Epithelial cell of prostate (primary cell): ENCODE results near the gene DYRK1A.
"Not testable (repeated sequence)": the region's sequence is repeated elsewhere in the genome, so short reads cannot be mapped to it uniquely, and the experiment has no call there.

Source experiments
- DNase-seq: peaks from one replicate; pipeline ENCODE4 v3.0.0-alpha.2; 2011; ENCODE audit warnings: low read depth, low spot score
- H3K27ac ChIP-seq: fragments of 450-650 bp; 2 replicates; pipeline ENCODE4 v1.5.1; 2017; ENCODE audit warnings: mild to moderate bottlenecking

DYRK1A gene

DNA sequence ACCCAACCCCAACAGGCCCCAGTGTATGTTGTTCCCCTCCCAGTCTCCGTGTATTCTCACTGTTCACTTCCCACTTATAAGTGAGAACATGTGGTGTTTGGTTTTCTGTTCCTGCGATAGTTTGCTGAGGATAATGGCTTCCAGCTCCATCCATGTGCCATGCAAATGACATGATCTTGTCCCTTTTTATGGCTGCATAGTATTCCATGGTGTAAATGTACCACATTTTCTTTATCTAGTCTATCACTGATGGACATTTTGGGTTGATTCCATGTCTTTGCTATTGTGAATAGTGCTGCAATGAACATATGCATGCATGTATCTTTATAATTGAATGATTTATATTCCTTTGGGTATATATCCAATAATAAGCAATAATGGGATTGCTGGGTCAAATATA, 174.6 kb downstream of the DYRK1A start:
- H3K27ac ChIP-seq, DNase-seq: not testable (repeated sequence)

GRCh38 chr21:37542512-37542911, 175.9 kb downstream of the DYRK1A start:
- no peak for DNase-seq
- no peak overlapping the region for H3K27ac ChIP-seq

DNA sequence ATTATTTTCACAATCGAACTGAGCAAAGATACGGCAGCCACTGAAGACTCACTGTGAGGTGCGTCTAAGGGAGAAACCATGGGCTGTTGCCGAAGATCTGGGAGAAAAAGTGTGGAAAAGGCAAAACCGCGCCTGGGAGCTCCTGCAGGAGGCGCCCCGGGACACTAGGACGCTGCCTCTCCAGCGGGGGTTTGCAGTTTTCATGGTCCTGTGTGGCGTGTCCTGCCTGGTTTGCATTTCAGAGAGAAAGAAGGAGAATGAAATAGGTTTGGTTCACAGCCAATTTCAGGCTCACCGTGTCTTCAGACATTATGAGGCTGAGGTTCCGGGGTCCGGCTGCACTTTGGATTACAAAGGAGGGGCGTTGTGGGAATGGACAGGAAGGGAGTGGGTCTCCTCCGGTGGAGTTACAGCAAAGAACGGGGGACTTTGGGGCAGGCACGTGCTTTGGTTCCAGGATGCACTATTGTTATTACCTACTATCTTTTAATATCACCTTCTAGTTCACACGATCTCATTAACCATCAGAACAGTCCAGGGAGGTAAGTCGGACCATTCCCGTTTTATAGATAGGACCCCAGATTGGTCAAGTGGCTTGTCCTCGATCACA, 179.8 kb downstream of the DYRK1A start:
- no peak overlapping the region for H3K27ac ChIP-seq
- no peak for DNase-seq

DNA sequence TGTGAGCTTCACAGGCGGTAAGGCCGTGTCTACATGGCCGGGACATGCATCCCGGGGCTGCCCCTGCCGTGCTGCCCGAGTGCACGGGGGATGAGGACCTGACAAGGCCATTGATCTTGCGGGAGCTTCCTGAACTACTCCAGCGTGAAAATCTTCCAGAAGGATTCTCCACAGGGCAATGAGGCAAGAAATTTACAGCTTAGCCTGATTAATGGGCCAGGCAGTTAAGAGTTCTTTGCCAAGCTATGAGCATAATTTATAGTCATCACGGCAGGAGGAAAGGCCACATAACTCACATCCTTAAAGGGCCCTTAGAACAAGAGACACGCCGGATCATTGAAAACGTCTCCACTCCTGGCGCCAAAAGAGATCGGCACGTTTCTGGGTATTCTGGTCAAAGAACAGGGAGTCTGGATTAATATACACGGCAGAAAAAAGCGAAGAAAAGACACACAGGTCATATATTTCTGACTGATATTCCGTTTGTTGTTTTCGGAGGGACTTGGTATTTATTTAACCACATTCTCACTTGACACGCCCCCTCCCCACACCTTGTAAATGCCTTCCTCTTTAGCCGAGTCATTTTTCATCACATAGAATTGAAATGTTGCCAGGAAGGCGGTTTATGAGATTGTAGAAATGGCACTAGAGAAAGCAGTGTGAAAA, 180.5 kb downstream of the DYRK1A start:
- no peak overlapping the region for H3K27ac ChIP-seq
- DNase-seq = peak; percentile 18

- H3K27ac ChIP-seq = no peak overlapping the region
- no peak for DNase-seq
Observed at GRCh38 chr21:37547615-37548200, 181.1 kb downstream of the DYRK1A start.

- no peak for DNase-seq
- H3K27ac ChIP-seq = no peak overlapping the region
Observed at GRCh38 chr21:37548521-37548981, 182.0 kb downstream of the DYRK1A start.

- not testable (repeated sequence) for DNase-seq, H3K27ac ChIP-seq
Observed at GRCh38 chr21:37549730-37550129, 183.2 kb downstream of the DYRK1A start.

DNA sequence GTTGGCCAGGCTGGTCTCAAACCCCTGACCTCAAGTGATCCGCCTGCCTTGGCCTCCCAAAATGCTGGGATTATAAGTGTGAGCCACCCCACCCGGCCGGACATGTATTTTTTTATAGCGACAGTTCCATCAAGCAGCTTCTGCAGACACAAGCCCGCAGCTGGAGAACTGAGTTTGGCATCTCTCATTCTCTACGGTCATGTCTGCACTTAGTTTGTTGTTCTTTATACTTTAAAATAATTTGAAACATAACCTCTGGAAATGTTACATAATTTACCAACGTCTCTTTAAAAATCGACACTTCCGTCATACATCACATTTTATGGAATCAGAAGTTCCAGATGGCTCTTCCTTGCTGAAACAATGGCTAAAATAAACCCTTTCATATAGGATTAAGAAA, 183.6 kb downstream of the DYRK1A start:
- no peak for DNase-seq
- H3K27ac ChIP-seq = no peak overlapping the region

GRCh38 chr21:37550618-37551330, 184.2 kb downstream of the DYRK1A start:
- H3K27ac ChIP-seq = no peak overlapping the region
- no peak for DNase-seq

DNA sequence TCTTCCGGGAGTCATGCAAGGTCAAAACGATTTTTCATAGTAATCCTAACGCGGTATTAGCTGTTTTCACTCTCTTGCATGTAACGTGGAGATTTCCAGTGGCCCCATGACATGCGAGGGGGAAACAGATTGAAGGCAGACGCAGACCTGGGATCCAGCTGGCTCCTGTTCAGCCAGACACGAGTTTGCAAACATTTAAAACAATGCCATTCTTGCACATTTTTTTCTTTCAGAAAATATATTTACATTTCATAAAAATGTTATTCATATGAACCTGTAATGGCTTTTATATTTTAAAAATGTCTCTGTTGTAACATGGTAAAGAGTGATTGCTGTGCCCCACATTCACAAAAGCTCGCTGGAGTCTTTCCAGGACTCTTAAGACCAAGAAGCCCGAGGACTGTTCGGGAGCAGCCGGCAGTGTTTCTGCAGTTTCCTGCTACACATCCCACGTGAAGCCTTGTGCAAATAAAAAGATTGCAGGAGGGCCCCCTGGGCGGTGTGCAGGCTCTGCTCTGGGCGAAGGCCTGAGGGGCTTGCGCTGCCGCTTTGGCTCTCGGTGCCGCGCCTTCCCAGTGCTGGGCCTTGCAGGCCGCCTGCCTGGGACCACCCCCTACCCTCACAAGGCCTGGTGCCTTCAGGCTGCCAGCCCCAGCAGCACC, 184.9 kb downstream of the DYRK1A start:
- no peak overlapping the region for H3K27ac ChIP-seq
- no peak for DNase-seq

GRCh38 chr21:37551993-37552355, 185.4 kb downstream of the DYRK1A start:
- DNase-seq = no peak
- H3K27ac ChIP-seq = no peak overlapping the region

GRCh38 chr21:37552496-37553029, 186.0 kb downstream of the DYRK1A start:
- DNase-seq = no peak
- no peak overlapping the region for H3K27ac ChIP-seq

GRCh38 chr21:37553078-37553481, 186.5 kb downstream of the DYRK1A start:
- no peak overlapping the region for H3K27ac ChIP-seq
- DNase-seq = no peak

DNA sequence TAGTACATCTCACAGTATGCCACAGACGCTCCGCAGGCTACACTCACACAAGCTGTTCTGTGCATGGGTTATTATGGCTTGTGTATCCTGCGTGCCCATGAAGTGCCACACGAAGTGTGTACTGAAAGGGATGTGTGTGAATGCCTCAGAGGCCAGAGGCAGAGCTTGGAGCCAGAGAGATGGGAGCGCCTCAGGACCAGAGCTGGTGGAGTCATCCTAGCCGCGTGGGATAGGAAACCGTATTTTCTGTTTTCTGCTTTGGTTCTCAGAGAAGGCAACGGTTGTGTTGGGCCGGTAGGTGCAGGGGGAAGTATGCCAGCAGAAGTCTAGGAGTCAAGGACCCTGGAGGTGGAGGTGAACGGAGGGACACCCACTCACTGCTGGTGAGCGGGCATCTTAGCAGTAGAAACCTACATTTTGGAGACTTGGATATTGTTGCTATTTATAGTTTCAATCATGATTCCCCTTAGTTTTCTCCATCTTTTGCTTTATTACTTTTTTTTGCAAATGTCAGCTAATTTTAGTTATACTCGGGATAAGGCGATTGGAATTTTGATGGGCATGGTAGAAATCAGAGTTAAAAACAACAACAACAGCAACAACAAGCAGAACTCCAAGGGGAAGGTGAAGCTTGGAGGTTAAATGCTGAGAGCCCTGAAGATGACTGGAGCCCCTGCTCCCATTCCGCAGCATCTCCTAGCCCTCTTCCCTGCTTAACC, 188.2 kb downstream of the DYRK1A start:
- no peak for DNase-seq
- H3K27ac ChIP-seq = no peak overlapping the region

DNA sequence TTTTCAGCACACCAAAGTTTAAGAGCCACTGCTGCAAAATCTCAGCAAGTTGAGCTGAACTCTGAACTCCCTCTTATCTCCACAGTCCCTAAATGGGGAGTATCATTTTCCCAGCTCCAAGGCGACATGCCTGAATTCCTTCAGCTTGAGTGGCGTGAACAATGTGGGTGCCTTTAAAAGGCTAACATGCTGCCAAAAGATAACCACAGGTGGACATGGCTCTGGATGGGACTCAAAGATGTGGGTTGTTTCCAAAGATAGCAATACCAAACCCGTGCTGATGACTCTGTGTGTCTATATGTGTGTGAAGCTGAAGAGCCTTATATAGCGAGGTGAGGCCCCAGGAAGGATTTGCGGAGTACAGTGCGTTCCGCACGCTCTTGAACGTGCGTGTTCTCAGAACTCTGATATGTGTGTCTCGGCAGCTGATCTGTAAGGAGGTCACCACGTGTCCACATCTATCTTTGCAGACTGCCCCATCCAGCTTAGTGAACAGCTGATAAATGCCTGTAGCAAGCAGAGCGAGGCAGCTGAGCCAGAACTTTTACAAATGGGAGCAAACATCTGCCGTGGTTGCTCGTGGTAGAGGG, 189.2 kb downstream of the DYRK1A start:
- H3K27ac ChIP-seq = no peak overlapping the region
- no peak for DNase-seq

DNA sequence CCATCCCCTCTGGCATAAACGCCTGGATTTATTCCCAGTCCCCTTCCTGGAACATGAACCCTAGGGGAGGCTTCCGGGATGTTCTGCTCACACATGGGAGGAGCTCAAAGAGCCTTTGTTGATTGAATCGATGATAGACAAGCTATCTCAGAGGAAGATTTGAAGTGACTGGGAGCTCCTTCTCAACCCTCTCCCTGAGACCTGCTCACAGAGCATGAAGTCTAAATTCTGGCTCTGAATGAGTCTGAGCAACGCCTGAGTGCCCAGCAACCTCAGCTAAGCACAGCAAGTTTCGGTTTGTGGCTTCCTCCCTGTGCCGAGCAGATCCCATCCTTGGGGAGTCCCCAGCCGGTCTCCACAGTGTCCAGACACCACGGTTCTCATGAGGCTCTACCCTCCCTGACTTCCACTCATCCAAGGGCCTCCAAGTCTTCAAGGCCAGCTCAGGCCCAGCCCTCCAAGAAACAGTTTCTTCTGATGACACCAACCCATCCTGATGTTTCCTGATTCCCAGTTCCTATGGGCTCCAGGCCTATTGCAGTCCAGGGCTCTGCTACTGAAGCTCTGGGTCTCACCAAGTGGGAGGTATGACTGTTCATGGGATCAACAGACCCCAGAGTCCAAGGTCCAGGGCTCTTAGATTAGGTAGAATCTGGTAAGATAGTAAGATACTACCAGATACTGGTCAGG, 190.8 kb downstream of the DYRK1A start:
- no peak for DNase-seq
- no peak overlapping the region for H3K27ac ChIP-seq

DNA sequence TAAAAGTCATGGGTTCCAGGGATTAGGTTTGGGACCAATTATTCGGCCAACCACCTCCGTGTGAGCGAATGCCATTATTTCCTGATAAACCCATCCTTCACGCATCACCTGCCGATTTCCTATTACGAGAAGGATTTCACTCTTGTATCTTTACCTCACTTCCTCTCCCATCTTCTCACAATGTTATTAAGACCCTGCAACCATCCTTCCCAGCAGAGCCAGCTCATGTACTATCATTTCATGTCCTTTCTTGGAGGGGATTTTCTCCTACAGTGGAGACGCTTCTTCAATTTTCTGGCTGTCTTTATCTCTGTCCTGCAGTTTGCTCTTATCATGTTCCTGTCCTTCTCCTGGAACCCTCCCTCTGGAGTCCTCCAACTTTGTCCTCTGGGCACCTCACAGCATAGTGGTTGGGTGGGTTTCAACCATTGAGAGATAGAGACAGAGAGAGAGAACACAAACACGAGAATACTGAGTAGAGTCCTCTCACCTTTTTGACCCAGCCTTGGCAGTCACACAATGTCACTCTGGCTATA, 192.2 kb downstream of the DYRK1A start:
- no peak for DNase-seq
- no peak overlapping the region for H3K27ac ChIP-seq

- H3K27ac ChIP-seq = no peak overlapping the region
- DNase-seq = no peak
Observed at GRCh38 chr21:37560385-37560784, 193.8 kb downstream of the DYRK1A start.

DNA sequence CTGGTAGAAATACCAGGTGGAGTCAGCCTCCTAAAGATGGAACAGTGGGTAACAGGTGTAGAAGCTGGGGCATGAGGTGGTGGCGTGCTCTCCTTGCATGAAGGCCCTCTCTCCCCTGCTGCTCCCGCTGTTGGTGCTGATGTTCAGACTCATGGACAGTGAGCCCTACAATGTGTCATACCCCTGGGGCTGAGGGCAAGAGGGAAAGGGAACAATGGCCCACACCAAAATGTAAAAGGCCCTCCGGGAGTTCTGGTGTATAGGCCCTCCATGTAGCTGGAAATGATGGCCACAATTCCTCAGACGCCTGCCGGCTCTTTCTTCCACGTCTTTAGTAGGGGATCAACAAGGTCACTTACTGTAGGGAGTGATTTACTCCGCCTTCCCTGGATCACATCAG, 194.9 kb downstream of the DYRK1A start:
- no peak for DNase-seq
- H3K27ac ChIP-seq = no peak overlapping the region
